PFSK-1 (cell line): Measurements from ENCODE around the gene NFKBIL1.

Experiments
- POLR2AphosphoS5 ChIP-seq: IDR thresholded peaks from 2 replicates; pipeline ENCODE4 v1.6.1; 2012; ENCODE audit warnings: low read depth, mild to moderate bottlenecking, control low read depth, low read length, moderate library complexity
- SIN3A ChIP-seq: IDR thresholded peaks from 2 replicates; pipeline ENCODE4 v1.6.1; 2012; ENCODE audit warnings: mild to moderate bottlenecking, low read length, moderate library complexity, borderline replicate concordance; ENCODE audit not compliant: insufficient read depth
- TAF1 ChIP-seq: IDR thresholded peaks from 2 replicates; pipeline ENCODE4 v1.6.1; 2012; ENCODE audit warnings: low read length, control low read depth, borderline replicate concordance; ENCODE audit not compliant: insufficient read depth
- TF ChIP-seq, protein P1 (sequence below), 2 experiments: IDR thresholded peaks; 2 replicates each; pipeline versions ENCODE4 v1.6.1 to v1.8.0; 2011 to 2012; ENCODE audit warnings: low read depth in 2 of 2, low read length in 2 of 2, control low read depth in 1 of 2, inconsistent platforms in 1 of 2, mild to moderate bottlenecking in 1 of 2, moderate library complexity in 1 of 2; ENCODE audit not compliant: insufficient read depth in 1 of 2

DNA sequence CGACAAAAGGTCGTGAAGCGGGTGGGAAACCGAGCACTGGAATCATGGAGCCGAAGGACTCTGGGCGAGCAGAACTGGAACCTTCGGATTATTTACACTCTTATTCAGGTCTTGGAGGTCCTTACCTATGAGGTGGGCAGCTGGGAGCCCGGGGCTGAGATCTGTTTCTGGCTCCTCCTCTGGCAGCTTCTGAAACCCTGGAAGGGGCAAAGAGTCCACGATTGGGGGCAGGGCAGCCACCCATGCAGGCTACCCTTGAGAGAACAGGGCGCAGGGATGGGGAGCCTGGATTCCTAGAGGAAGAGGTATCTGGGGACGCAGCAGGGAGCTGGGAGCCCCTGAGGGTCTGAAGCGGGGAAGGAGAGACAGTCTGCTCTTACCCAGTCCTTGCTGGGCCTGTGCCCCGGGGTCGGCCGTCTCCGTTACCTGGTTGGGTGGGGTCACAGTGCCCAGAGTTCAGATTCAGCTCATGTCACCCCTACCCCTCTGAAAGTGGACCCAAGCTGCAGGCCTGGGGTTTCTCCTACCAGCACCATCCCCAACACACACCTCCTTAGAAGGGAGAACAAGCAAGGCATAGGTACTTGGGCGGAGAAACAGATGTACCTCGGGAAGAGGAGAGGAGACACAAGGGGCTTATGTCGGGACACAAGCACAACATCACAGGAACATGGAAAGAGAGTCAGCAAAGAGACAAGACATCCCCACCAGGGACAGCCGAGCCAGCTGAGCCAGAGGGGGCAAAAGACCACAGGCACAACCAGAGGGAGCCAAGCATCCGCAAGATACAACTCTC, 34.2 kb downstream of the NFKBIL1 start:
- TF ChIP-seq POLR2AphosphoS5 (no peak), TAF1 (no peak), SIN3A (no peak)
- TF ChIP-seq, protein P1, sequence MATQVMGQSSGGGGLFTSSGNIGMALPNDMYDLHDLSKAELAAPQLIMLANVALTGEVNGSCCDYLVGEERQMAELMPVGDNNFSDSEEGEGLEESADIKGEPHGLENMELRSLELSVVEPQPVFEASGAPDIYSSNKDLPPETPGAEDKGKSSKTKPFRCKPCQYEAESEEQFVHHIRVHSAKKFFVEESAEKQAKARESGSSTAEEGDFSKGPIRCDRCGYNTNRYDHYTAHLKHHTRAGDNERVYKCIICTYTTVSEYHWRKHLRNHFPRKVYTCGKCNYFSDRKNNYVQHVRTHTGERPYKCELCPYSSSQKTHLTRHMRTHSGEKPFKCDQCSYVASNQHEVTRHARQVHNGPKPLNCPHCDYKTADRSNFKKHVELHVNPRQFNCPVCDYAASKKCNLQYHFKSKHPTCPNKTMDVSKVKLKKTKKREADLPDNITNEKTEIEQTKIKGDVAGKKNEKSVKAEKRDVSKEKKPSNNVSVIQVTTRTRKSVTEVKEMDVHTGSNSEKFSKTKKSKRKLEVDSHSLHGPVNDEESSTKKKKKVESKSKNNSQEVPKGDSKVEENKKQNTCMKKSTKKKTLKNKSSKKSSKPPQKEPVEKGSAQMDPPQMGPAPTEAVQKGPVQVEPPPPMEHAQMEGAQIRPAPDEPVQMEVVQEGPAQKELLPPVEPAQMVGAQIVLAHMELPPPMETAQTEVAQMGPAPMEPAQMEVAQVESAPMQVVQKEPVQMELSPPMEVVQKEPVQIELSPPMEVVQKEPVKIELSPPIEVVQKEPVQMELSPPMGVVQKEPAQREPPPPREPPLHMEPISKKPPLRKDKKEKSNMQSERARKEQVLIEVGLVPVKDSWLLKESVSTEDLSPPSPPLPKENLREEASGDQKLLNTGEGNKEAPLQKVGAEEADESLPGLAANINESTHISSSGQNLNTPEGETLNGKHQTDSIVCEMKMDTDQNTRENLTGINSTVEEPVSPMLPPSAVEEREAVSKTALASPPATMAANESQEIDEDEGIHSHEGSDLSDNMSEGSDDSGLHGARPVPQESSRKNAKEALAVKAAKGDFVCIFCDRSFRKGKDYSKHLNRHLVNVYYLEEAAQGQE (IDR thresholded peaks at IDR 0.05; ENCODE audit: insufficient read depth in 1 of 2, low read depth in 2 of 2, low read length in 2 of 2): no peak
